IPS-15b (cell line): ENCODE measurements around the gene GBX2.
A peak's percentile ranks its signal among the peaks of the same experiment; 100 is the strongest.

ENCODE experiments used
- H3K27me3 ChIP-seq: one replicate; pipeline ENCODE4 v1.6.1; 2013; ENCODE audit warnings: low read length; ENCODE audit not compliant: control insufficient read depth, insufficient read depth
- H3K36me3 ChIP-seq: one replicate; pipeline ENCODE4 v1.6.1; 2013; ENCODE audit warnings: low read length; ENCODE audit not compliant: control insufficient read depth, insufficient read depth
- H3K4me1 ChIP-seq: one replicate; pipeline ENCODE4 v1.6.1; 2013; ENCODE audit warnings: mild to moderate bottlenecking, low read length; ENCODE audit not compliant: control insufficient read depth, insufficient read depth
- H3K4me3 ChIP-seq: one replicate; pipeline ENCODE4 v1.5.1; 2013; ENCODE audit warnings: low read depth, low read length
- H3K9ac ChIP-seq: one replicate; pipeline ENCODE4 v1.6.1; 2013; ENCODE audit warnings: low read depth, mild to moderate bottlenecking, low read length
- H3K9me3 ChIP-seq: one replicate; pipeline ENCODE4 v1.6.1; 2013; ENCODE audit warnings: mild to moderate bottlenecking, low read length; ENCODE audit not compliant: control insufficient read depth, insufficient read depth

GBX2 gene

DNA sequence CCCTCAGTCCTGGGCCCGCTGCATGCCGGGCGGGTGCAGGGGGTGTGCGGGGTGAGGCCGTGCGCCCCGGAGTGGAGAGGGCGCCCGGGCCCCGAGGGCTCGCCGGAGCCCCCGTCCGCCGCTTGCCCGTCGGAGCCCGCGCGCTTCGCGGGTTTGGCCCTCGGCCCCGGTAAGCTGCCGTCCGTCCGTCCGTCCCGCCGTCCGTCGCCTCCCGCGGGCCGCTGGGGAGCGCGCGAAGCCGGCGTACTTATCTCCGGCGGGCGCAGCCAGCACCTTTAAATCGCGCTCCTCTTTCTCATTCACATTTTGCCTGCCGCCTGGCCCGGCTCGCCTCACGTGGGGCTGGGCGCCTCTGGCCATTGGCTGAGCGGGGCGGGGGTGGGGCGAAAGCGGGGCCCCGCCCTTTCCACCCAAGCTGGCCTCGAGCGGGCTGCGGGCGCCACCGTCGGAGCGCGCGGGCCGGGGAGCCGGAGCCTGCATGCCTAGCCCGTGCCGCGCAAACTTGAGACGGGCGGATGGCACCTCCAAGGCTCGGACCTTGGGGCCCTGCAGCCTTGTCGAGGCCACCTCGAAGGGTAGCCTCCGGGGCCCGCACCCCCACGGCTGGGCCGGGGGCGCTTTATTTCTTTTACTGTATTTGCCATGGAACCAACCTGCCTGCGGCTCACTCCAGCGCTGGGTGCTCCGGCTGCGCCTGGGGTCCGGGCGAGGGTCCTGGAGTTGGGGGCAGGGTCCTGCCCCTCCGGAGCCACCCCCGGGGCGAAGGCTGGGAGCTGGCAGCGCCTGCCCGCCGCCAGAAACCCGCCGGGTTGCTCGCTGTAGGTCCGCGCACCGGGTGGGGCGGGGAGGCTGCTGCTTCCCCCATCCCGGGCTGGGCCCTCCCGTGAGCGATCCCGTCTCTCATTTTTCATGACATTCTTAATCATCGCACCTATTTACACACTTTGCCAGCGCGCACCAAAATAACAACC is at the start of gene GBX2:
TSS of gene GBX2 (minus strand) at position 277 of the 971 bp plus-strand sequence. CDS start 415 bp downstream, outside the sequence.
- H3K4me1 ChIP-seq = peaks cover 15% of the 10 kb centered on the region
- no peak within 1 kb of the TSS for H3K9ac ChIP-seq
- H3K27me3 ChIP-seq = peaks cover 86% of the 10 kb centered on the region
- no peaks in the 10 kb centered on the region for H3K9me3 ChIP-seq
- H3K36me3 ChIP-seq = no peaks in the 10 kb centered on the region
- peak within 1 kb of the TSS; percentile 54 for H3K4me3 ChIP-seq

DNA sequence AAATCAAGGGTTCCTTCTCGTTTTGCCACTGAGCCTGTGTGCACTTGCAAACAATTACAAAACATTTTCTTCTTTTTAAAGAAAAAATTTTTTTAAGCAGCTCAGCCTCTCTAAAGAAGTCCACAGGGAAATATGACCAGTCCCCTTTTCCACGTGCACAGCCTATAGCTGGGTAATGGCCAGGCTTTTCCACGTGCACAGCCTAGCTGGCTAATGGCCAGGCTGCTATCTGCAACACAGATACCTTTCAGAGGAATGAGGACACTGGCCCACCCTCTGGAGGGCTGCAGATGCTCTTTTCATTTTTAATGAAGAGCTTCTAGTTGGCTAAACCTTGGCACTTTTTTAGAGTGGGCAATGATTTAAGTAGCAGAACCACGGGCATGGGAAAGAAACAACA is 49.7 kb upstream of the GBX2 start:
- no peaks in the 10 kb centered on the region for H3K36me3 ChIP-seq
- no peak overlapping the region for H3K4me3 ChIP-seq
- H3K4me1 ChIP-seq = no peaks in the 10 kb centered on the region
- no peaks in the 10 kb centered on the region for H3K27me3 ChIP-seq
- H3K9me3 ChIP-seq = no peaks in the 10 kb centered on the region
- H3K9ac ChIP-seq = no peak overlapping the region

DNA sequence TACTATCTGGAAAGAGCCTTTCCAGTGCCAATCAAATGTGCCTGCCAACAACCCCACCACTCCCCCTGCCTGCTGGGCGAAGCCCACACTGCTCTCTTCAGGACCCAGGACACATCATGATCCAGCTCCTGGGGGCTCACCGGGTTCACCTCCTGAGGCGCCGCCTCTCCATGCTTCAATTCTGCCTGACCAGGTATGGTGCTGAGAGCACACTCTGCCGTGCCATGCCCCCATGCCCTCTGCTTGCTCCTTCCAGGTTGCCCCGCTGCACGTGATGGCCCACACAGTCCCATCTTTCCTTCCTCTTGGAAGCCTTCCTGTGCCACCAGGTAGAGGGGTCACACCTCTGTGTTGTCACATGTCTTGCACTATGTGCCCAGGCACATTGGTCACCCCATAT is 48.5 kb upstream of the GBX2 start:
- Histone ChIP-seq H3K4me1 (no peaks in the 10 kb centered on the region), H3K36me3 (no peaks in the 10 kb centered on the region), H3K27me3 (no peaks in the 10 kb centered on the region), H3K4me3 (no peak overlapping the region), H3K9me3 (no peaks in the 10 kb centered on the region), H3K9ac (no peak overlapping the region)

DNA sequence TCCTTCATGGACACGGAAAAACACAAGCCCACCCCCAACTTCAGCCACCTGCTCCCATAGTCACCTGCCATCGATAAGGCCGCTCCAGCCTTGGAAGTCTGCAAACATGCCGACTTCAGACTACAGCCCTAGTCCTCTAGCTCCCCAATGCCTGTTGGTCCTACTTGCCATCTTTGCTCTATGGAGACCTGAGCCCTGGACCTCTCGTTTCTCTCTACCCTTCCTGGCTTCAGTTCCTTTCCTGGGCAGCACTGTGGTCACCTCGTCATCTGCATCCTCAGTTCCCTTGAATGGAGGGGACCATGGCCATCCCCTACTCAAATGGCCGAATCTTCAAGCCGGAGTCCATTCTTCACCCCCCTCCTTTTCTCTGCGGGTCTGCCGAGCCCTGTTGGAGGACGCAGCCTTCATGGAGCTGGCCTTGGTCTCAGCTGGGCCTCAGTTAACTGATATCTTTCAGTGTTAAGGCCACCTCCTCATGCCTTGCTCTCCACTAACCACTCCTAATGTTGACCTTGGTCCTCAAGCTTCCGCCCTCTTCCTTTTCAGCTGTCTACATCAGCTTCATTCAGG is 47.7 kb upstream of the GBX2 start:
- no peaks in the 10 kb centered on the region for H3K27me3 ChIP-seq
- no peaks in the 10 kb centered on the region for H3K9me3 ChIP-seq
- no peak overlapping the region for H3K4me3 ChIP-seq
- no peaks in the 10 kb centered on the region for H3K4me1 ChIP-seq
- no peaks in the 10 kb centered on the region for H3K36me3 ChIP-seq
- H3K9ac ChIP-seq = no peak overlapping the region

DNA sequence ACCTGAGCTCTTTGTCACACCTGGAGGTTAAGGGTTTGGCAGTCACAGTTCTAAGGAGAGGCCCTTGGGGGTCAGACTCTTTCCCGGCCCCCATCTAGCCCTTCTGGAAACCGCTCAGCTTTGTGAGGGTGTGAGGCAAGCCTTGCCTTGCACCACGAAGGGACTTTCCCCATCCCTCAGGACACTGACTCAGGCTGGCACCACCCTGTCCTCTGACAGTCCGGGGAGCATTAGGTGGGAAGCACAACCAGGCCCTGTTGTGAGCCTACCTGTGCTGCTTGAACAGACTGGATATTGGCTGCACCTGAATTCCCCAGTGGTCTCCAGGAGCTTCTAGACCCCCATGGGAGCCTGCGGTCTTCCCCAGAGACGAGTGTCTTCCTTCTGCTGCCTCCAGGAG is 47.0 kb upstream of the GBX2 start:
- Histone ChIP-seq H3K9ac (no peak overlapping the region), H3K4me3 (no peak overlapping the region), H3K4me1 (no peaks in the 10 kb centered on the region), H3K9me3 (no peaks in the 10 kb centered on the region), H3K36me3 (no peaks in the 10 kb centered on the region), H3K27me3 (no peaks in the 10 kb centered on the region)

DNA sequence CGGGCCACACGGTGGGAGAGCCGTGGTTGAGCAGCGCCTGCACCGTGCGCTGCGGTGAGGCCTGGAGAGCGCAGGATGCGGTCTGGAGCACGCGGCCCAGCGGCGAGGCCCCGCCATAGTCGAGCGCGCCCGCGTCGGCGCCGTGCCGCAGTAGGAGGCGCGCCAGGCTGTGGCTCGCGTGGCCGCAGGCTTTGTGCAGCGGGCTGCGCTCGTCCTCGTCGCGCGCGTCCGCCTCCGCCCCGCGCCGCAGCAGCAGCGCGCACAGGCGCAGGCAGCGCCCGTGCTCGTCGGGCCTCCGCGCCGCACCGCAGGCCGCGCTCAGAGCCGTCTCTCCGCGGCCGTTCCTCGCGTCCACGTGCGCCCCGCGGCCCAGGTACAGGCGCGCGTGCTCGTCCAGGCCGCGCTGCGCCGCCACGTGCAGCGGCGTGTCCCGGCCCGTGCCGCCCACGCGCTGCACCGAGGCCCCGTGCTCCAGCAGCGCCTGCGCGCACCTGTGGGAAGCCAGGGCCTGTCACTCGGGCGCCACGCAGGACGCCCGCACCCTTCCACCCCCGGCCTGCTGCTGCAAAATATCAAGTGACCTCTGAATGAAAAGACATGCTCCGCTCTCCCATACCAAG is 46.3 kb upstream of the GBX2 start:
- Histone ChIP-seq H3K9me3 (no peaks in the 10 kb centered on the region), H3K4me3 (no peak overlapping the region), H3K36me3 (no peaks in the 10 kb centered on the region), H3K9ac (no peak overlapping the region), H3K4me1 (no peaks in the 10 kb centered on the region), H3K27me3 (no peaks in the 10 kb centered on the region)

DNA sequence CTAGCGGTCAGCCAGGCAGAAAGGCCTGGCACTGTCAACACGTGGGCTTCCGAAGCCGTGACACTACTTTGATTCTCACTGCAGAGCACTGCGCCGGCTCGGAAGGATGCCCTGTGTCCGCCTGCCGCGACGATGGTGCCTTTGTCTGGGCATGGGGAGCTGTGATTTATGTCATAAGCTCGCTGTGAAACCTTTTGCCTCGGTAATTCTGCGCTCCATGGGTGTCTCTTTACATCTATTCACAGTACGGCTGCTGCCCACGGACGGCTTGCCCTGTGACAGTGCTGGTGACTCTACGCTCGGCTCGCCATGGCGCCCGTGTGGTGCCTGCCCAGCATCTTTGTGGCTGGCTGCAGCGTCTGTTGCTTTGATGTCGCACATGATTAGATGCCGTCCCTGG is 43.1 kb upstream of the GBX2 start:
- H3K9me3 ChIP-seq = no peaks in the 10 kb centered on the region
- H3K4me1 ChIP-seq = no peaks in the 10 kb centered on the region
- no peak overlapping the region for H3K9ac ChIP-seq
- no peaks in the 10 kb centered on the region for H3K27me3 ChIP-seq
- H3K4me3 ChIP-seq = no peak overlapping the region
- no peaks in the 10 kb centered on the region for H3K36me3 ChIP-seq

DNA sequence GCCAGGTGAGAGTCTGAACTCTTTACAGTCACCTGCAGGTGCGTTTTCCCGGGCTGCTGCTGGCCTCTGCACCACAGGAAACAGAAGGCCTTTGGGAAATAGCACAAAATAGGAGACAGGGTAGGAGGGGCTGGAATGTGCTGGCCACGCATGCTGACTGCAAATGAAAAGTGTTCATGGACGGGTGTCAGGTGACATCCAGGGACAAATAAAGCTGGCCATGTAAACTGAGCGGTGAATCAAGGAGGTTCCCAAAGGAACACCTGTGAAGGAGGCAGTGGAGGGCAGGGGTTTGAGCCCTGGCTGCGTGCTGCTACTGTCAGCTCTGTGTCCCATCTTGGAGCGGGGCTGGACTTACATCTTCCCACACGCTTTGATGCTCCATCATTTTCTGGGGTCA is 42.4 kb upstream of the GBX2 start:
- no peaks in the 10 kb centered on the region for H3K4me1 ChIP-seq
- H3K4me3 ChIP-seq = no peak overlapping the region
- H3K9ac ChIP-seq = no peak overlapping the region
- H3K9me3 ChIP-seq = no peaks in the 10 kb centered on the region
- H3K27me3 ChIP-seq = no peaks in the 10 kb centered on the region
- no peaks in the 10 kb centered on the region for H3K36me3 ChIP-seq

DNA sequence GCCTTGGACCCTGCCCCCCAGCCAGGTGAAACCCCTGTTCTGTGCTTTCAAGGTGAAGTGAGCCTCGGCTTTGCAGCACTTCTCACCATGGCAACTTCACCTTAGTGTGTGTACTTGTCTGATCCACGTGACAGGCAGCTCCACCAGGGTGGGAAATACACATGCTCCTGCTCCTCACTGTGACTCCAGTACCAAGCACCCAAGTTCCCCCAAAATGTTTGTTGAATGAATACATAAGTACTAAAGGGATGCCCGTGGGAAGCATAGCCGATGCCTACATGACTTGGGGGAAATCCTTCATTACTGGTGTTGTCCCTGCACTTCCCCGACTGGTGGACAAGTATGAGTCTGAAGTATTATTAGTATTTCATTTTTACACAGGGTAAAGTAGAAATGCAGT is 41.8 kb upstream of the GBX2 start:
- H3K27me3 ChIP-seq = no peaks in the 10 kb centered on the region
- H3K9me3 ChIP-seq = no peaks in the 10 kb centered on the region
- no peak overlapping the region for H3K9ac ChIP-seq

DNA sequence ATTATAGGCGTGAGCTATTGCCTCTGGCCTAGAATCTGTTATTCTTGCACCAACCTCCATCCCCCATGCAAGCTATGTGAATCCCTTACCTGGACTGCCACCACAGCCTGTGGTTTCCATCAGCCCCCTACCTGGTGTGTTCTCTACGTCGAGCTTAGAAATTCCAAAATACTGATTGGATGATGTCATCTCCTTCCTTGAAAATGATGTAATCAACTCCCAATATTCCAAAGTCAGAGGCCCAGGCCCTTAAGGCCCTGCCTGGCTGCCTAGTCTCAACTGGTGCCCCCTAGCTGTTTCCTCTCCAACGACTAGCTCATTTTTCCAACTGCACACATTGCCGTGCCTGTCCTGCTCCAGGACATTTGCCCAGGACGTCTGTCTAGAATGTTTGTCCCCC is 41.3 kb upstream of the GBX2 start:
- H3K27me3 ChIP-seq = no peaks in the 10 kb centered on the region
- no peaks in the 10 kb centered on the region for H3K36me3 ChIP-seq
- no peak overlapping the region for H3K9ac ChIP-seq
- H3K4me1 ChIP-seq = no peaks in the 10 kb centered on the region
- no peaks in the 10 kb centered on the region for H3K9me3 ChIP-seq
- H3K4me3 ChIP-seq = no peak overlapping the region

More for the DNA sequence above, 41.8 kb upstream of the GBX2 start:
- H3K36me3 ChIP-seq = no peaks in the 10 kb centered on the region
- H3K4me1 ChIP-seq = no peaks in the 10 kb centered on the region
- no peak overlapping the region for H3K4me3 ChIP-seq

DNA sequence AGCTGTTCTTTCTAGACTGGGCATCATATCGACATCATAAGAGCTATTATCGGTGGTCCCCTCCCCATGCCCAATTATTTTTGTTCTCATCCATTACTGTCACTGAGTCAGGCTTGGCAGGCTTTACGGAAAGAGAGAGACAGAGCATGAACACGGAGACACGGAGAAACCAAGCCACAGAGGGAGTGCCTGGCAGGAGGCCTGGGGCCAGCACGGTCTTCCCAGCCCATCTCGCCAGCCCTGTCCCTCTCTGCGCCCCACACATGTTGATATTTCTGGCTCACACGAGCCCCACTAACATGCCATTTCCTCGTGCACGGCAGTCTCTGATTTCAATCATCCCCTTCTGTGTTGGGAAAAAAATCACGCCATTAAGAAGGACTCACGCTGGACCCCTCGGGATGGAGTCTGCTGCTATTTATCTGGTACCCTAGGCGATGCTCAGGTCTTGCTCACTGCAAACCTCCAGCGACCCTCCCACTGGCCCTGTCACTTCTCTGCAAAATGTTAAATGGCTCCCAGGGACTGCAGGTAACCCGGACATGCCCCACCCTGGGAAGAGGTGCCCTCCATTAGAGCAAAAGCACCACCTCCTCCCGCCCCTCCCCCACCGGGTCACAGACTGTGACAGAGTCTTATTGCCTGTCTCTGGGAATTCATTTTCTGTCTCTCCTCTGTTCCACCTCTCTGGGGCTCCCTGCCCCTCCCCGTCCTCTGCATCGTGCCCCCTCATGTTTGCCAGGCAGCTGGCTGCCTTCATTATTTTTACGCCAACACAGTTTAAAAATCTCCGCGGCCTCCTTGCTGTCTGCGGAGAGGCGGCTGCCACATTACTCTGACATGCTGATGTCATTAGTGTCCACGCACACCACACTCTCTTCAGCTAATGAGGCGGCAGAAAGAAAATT is 40.1 kb upstream of the GBX2 start:
- Histone ChIP-seq H3K9me3 (no peaks in the 10 kb centered on the region), H3K4me3 (no peak overlapping the region), H3K4me1 (no peaks in the 10 kb centered on the region), H3K9ac (no peak overlapping the region), H3K36me3 (no peaks in the 10 kb centered on the region), H3K27me3 (no peaks in the 10 kb centered on the region)
